PC-9 (cell line): ENCODE data around the gene B4GALNT3.

ENCODE experiments used
- EZH2 ChIP-seq: fragments of 200-600 bp; sonication (generic); IDR thresholded peaks from 2 replicates; pipeline ENCODE4 v1.8.0; 2017; ENCODE audit warnings: antibody characterized with exemption, low read depth
- TF ChIP-seq, protein P1 (sequence below): fragments of 200-600 bp; sonication (generic); conservative IDR thresholded peaks from 2 replicates; pipeline ENCODE4 v1.6.1; 2017; ENCODE audit warnings: mixed run types, antibody characterized with exemption, mild to moderate bottlenecking, moderate library complexity

DNA sequence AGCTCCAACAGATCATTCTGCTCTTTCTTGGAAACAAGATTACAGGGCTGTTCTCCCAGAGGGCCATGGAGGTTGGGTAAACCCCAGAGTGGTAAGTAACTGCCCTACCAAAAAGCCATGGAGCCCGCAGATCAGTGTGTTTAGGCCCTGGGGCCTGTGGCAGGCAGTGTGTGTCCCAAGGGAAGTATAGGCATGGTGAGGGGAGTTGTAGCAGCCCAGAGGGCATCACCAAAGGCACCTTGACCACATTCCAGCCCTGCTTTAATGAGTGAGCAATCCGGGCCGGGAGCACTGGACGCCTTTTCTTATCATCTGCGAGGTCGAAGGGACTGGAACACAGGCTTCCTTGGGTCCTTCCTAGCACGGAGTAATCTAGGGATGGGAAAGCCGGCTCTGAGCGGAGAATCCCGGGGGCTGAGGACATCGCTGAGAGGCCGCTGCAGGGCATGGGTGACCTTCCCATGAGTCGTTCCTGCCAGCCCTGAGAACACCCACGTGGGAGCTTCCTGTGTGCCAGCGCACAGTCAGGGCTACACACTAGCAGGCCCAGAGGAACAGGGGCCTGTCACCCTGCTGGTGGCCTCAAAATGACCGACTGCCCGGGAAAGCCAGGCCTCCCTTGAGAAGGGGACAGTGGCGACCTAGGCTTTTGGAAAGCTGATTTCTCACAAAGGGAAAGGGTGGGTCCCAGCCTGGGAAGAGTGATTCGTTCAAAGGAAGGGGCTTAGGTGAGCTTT is 112.2 kb downstream of the B4GALNT3 start:
- TF ChIP-seq, protein P1, sequence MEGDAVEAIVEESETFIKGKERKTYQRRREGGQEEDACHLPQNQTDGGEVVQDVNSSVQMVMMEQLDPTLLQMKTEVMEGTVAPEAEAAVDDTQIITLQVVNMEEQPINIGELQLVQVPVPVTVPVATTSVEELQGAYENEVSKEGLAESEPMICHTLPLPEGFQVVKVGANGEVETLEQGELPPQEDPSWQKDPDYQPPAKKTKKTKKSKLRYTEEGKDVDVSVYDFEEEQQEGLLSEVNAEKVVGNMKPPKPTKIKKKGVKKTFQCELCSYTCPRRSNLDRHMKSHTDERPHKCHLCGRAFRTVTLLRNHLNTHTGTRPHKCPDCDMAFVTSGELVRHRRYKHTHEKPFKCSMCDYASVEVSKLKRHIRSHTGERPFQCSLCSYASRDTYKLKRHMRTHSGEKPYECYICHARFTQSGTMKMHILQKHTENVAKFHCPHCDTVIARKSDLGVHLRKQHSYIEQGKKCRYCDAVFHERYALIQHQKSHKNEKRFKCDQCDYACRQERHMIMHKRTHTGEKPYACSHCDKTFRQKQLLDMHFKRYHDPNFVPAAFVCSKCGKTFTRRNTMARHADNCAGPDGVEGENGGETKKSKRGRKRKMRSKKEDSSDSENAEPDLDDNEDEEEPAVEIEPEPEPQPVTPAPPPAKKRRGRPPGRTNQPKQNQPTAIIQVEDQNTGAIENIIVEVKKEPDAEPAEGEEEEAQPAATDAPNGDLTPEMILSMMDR, result no peak
- no peak for TF ChIP-seq EZH2
